ENCODE data around the gene GNG12.

The GNG12 gene

GRCh38 chr1:67719329-67720196, 113.7 kb downstream of the GNG12 start:
- Mint-ChIP-seq H3K9me3 (ENCODE audit: low read depth) (no peaks in the 10 kb centered on the region), H3K4me3 (no peak overlapping the region), H3K36me3 (no peaks in the 10 kb centered on the region), H3K27ac (no peak overlapping the region), H3K27me3 (no peaks in the 10 kb centered on the region), H3K4me1 (ENCODE audit: low read depth) (no peaks in the 10 kb centered on the region)

DNA sequence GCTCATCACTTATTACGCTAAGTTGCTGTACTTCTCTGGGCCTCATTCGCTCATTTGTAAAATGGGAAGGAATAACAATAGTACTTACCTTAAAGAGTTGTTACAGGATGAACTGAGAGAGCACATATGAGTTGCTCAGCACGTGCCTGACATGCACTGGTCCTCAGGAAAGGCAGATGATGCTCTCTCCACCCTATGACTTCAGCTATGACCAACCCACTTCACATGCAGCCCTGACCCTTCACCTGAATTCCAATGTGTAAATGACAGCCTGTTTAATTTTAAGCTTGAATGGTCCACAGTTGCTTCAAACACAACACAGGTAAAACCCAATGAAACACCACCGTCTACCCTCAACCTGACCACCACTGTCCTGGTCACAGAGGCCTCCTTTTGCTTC, 115.4 kb downstream of the GNG12 start:
- no peak overlapping the region for H3K27ac Mint-ChIP-seq

DNA sequence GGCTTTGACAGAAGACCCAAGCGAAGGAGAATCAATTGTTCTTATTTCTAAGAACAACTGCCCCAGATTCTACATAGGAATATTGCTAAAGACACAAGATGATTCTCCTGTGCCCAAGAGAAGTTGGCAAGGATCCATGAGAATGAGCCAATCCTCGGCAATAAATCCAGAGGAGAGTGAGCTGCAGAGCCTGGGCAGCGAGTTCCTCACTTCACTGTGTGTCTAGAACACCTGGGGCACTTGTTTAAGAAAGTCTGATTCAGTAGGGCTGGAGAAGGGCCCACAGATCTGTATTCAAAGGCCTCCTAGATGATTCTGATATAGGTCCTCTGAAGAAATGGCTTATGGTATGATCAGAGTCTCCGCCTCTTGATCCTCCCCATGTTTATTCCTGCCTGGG, 116.5 kb downstream of the GNG12 start:
- H3K9me3 Mint-ChIP-seq (ENCODE audit: low read depth): no peaks in the 10 kb centered on the region
- H3K36me3 Mint-ChIP-seq: no peaks in the 10 kb centered on the region
- no peak overlapping the region for H3K27ac Mint-ChIP-seq

More for the DNA sequence above, 115.4 kb downstream of the GNG12 start:
- Mint-ChIP-seq H3K4me3 (no peak overlapping the region), H3K27me3 (no peaks in the 10 kb centered on the region), H3K4me1 (ENCODE audit: low read depth) (no peaks in the 10 kb centered on the region), H3K36me3 (no peaks in the 10 kb centered on the region), H3K9me3 (ENCODE audit: low read depth) (no peaks in the 10 kb centered on the region)

GRCh38 chr1:67715819-67716218, 117.4 kb downstream of the GNG12 start:
- Mint-ChIP-seq H3K36me3 (no peaks in the 10 kb centered on the region), H3K4me3 (no peak overlapping the region), H3K9me3 (ENCODE audit: low read depth) (no peaks in the 10 kb centered on the region), H3K27ac (no peak overlapping the region), H3K4me1 (ENCODE audit: low read depth) (no peaks in the 10 kb centered on the region), H3K27me3 (no peaks in the 10 kb centered on the region)

More for the DNA sequence above, 116.5 kb downstream of the GNG12 start:
- no peak overlapping the region for H3K4me3 Mint-ChIP-seq
- H3K27me3 Mint-ChIP-seq: no peaks in the 10 kb centered on the region
- H3K4me1 Mint-ChIP-seq (ENCODE audit: low read depth): no peaks in the 10 kb centered on the region

DNA sequence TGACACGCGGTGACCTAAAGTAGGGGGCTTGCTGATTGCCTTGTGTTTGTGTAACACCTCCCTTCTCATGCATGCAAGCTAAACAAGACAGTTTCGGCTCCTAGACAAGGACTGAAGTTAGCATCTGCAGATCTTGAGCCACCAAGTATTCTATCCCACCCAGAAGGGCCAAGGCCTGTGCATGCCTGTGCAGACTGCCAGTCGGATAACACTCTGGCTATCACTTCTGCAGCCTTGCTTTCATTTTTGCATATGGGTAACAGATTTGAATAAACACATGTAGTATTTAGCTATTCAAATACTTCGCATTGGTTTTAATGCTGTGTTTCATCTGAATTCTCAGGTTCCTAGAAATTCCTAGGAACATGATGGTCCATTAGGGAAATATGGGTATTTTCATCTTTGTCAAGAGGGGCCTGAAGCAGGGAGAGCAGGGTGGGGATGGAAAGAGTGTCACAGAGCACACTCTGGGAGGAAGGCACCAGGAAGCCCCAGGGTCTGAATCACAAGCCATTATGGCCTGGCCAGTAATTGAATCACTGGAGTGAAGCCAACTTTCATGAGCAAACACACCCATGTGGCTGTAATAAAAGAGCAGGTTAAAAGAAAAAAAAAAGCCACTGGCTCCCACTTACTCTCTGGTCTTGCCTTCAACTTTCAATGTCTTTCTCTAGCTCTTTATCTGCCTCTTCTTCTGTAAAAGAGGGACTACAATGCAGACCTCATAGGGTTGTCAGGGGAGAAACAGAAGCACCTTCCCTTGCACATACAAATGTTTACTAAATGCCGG, 120.0 kb downstream of the GNG12 start:
- Mint-ChIP-seq H3K27ac (no peak overlapping the region), H3K4me3 (no peak overlapping the region), H3K9me3 (ENCODE audit: low read depth) (no peaks in the 10 kb centered on the region), H3K27me3 (no peaks in the 10 kb centered on the region), H3K36me3 (no peaks in the 10 kb centered on the region), H3K4me1 (ENCODE audit: low read depth) (no peaks in the 10 kb centered on the region)

DNA sequence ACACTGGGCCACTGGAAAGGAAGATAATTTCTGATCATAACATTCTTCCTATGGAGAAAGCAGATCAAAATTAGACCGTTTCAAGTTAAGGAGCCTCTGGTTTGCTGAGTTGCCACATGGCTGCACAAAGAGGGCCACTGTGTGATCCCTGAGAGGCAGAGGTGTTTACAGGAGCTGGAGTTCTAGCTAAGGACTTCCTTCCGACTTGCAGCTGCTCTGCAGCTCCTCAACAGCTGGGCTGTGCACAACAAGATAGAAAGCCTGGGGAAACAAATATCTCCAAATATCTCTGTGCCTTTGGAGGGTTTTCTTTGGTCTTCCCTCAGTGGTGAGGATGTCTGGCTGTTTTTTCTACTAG, 121.4 kb downstream of the GNG12 start:
- no peak overlapping the region for H3K4me3 Mint-ChIP-seq
- no peaks in the 10 kb centered on the region for H3K36me3 Mint-ChIP-seq

DNA sequence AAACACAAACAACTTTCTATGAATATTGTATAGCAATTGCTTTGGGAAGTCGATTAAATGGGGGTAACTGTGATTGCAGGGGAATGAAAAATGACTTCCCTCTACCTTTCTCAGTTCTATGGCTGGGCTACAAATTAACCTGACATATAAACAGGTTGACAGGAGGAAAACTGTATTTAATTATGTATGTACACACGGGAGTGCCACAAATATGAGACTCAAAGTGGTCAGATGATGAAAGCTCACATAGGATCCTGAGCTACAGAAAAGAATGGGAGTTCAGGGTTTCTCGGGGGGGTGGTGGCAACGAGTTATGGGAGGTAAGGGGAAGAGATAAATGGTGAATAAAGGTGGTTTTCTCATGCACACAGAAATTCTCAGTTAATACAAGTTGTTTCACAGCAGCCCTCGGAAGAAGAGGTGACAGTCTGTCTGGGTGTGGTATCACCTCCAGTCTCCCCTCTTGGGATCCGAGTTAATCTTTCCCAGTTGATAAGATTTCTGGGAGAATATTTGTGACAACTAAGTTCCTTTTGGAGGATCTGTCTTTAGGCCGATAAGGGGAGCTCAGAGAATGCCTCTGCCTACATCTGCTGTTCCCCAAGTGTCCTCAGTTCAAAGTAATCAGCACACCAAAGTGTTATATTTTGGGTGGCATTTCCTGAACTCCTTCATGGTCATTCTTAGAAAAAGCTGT, 122.0 kb downstream of the GNG12 start:
- Mint-ChIP-seq H3K36me3 (no peaks in the 10 kb centered on the region), H3K27me3 (no peaks in the 10 kb centered on the region), H3K27ac (no peak overlapping the region), H3K4me1 (ENCODE audit: low read depth) (no peaks in the 10 kb centered on the region), H3K4me3 (no peak overlapping the region), H3K9me3 (ENCODE audit: low read depth) (no peaks in the 10 kb centered on the region)

More for the DNA sequence above, 121.4 kb downstream of the GNG12 start:
- Mint-ChIP-seq H3K9me3 (ENCODE audit: low read depth) (no peaks in the 10 kb centered on the region), H3K27me3 (no peaks in the 10 kb centered on the region), H3K27ac (no peak overlapping the region), H3K4me1 (ENCODE audit: low read depth) (no peaks in the 10 kb centered on the region)

- no peak overlapping the region for H3K4me3 Mint-ChIP-seq
- H3K9me3 Mint-ChIP-seq (ENCODE audit: low read depth): no peaks in the 10 kb centered on the region
- no peak overlapping the region for H3K27ac Mint-ChIP-seq
- H3K4me1 Mint-ChIP-seq (ENCODE audit: low read depth): no peaks in the 10 kb centered on the region
- no peaks in the 10 kb centered on the region for H3K27me3 Mint-ChIP-seq
- no peaks in the 10 kb centered on the region for H3K36me3 Mint-ChIP-seq
These were observed 122.8 kb downstream of the GNG12 start for GRCh38 chr1:67710417-67710816.

DNA sequence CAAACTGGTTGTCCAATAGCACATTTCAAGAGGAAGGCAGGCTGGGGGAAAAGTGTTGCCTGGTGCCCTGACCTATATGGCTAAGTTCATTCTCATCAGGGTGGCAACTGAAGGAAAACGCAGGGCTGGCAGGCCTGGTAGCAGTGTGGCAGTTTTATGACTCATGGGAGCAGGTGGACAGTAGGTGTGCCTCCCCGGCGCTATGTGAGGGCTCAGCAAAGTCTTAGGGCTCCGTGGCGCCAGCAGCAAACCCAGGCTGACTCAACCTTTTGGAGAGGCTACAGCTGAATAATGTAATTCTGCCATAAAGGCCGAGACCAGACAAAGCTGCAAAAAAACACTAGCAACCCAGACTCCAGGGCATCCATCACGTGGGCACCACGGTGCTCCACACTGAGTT, 124.7 kb downstream of the GNG12 start:
- Mint-ChIP-seq H3K4me1 (ENCODE audit: low read depth) (no peaks in the 10 kb centered on the region), H3K4me3 (no peak overlapping the region), H3K27ac (no peak overlapping the region), H3K36me3 (no peaks in the 10 kb centered on the region), H3K27me3 (no peaks in the 10 kb centered on the region), H3K9me3 (ENCODE audit: low read depth) (no peaks in the 10 kb centered on the region)

GRCh38 chr1:67705735-67706453, 127.4 kb downstream of the GNG12 start:
- H3K27me3 Mint-ChIP-seq: no peaks in the 10 kb centered on the region
- no peaks in the 10 kb centered on the region for H3K36me3 Mint-ChIP-seq
- peaks cover 4% of the 10 kb centered on the region for H3K4me1 Mint-ChIP-seq (ENCODE audit: low read depth)
- H3K27ac Mint-ChIP-seq: no peak overlapping the region
- H3K9me3 Mint-ChIP-seq (ENCODE audit: low read depth): no peaks in the 10 kb centered on the region
- no peak overlapping the region for H3K4me3 Mint-ChIP-seq

GRCh38 chr1:67704351-67704750, 128.9 kb downstream of the GNG12 start:
- Mint-ChIP-seq H3K27ac (no peak overlapping the region), H3K4me3 (no peak overlapping the region), H3K27me3 (no peaks in the 10 kb centered on the region), H3K36me3 (no peaks in the 10 kb centered on the region), H3K4me1 (ENCODE audit: low read depth) (peaks cover 10% of the 10 kb centered on the region), H3K9me3 (ENCODE audit: low read depth) (no peaks in the 10 kb centered on the region)

GRCh38 chr1:67701876-67702275, 131.4 kb downstream of the GNG12 start:
- H3K9me3 Mint-ChIP-seq (ENCODE audit: low read depth): no peaks in the 10 kb centered on the region
- no peaks in the 10 kb centered on the region for H3K36me3 Mint-ChIP-seq
- no peak overlapping the region for H3K27ac Mint-ChIP-seq
- H3K4me3 Mint-ChIP-seq: no peak overlapping the region
- H3K27me3 Mint-ChIP-seq: peaks cover 2% of the 10 kb centered on the region
- peaks cover 10% of the 10 kb centered on the region for H3K4me1 Mint-ChIP-seq (ENCODE audit: low read depth)

- Mint-ChIP-seq H3K9me3 (ENCODE audit: low read depth) (no peaks in the 10 kb centered on the region), H3K4me3 (no peak overlapping the region), H3K27me3 (peaks cover 2% of the 10 kb centered on the region), H3K4me1 (ENCODE audit: low read depth) (peaks cover 10% of the 10 kb centered on the region), H3K27ac (peak overlapping the region; percentile 37), H3K36me3 (no peaks in the 10 kb centered on the region)
These were observed 132.4 kb downstream of the GNG12 start for GRCh38 chr1:67700692-67701410.

- Mint-ChIP-seq H3K4me3 (no peak overlapping the region), H3K36me3 (no peaks in the 10 kb centered on the region), H3K27ac (peak overlapping the region; percentile 37), H3K9me3 (ENCODE audit: low read depth) (no peaks in the 10 kb centered on the region), H3K4me1 (ENCODE audit: low read depth) (peaks cover 10% of the 10 kb centered on the region), H3K27me3 (peaks cover 2% of the 10 kb centered on the region)
These were observed 133.0 kb downstream of the GNG12 start for GRCh38 chr1:67700220-67700619.
